GM18951 (cell line): ENCODE results near the gene AP4B1.

Source experiments
- POLR2A ChIP-seq: IDR thresholded peaks from 4 replicates; pipeline ENCODE4 v1.6.1; 2011; ENCODE audit warnings: mild to moderate bottlenecking; ENCODE audit not compliant: insufficient read length, insufficient read depth; ENCODE audit errors: extremely low read depth
- in situ Hi-C: fragments of 300-500 bp; cut with MboI; formaldehyde crosslinking; loops from one replicate; pipeline ENCODE4 v1.12.0; 2022; ENCODE audit warnings: low sequenced_read_pairs, mixed read lengths, inconsistent platforms; ENCODE audit not compliant: unreplicated experiment

AP4B1 gene

DNA sequence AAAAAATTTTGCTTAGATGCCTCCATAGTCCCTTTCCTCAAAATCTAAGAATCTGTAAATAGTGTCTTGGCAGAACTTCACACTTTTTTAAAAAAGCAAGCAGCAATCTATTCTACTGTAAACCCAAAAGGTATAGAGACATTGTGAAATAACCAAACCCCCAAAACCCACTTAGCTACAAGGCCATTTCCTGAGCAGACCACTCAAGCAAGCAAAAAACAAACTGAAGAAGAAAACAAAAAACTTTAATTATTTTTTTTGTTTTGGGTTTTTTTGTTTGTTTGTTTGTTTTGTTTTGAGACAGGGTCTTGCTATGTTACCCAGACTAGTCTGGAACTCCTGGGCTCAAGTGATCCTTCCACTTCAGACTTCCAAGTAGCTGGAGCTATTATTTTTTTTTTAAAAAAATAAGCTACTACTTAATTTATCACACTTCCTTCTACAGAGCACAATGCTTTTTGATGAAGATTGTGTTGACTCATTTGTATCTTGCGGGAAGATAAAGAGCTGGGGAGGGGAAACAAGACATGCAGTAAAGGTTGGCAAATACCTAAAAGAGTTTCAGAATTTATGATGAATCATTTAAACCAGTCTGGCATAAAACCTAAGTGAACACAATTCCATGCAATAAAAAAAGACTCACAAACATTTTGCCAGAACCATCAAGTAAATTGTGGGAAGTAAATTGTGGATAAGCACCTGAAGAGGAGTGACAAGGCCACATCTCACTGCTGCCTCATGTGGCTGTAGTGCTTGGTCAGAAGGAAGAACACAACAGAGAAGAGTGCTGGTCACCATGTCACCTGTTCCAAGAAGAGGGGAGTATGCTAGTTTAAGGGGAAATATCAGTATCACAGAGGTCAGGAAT lies 30.4 kb downstream of the AP4B1 start:
- in situ Hi-C loops = no loop called here
- no peak for TF ChIP-seq POLR2A

DNA sequence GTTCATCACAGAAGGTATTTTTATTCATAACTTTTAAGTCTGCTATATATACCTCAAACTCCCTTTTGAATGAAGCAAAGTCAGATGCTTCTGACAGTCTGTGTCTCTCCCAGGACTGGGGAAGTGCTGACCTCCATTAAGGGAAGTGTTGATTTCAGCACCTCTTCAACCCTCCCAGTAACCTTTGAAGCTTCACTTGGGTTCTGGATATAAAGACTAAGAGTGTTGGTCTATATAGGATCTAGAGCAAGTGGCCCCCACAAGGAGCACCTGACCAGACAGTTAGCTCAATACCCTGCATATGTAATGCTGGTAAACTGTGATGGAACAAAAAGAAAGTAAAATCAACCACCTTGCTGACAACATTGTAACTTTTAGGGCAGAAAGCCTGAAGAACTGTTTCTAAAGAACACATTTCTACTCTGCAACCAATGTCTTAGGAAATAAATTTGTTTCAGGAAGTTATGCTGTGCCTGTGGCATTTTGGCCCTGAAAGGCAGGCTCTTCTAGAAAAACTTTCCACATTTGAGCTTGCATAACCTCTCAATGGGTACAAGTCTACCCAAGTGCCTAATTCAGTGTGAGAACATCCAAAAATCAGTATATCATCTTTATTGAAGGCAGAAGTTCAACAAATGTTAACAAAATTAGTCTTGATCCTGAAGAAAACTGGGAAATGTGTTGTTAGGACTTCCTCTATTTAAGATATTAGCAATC lies 32.2 kb downstream of the AP4B1 start:
- TF ChIP-seq POLR2A = no peak
- in situ Hi-C loops = no loop called here

DNA sequence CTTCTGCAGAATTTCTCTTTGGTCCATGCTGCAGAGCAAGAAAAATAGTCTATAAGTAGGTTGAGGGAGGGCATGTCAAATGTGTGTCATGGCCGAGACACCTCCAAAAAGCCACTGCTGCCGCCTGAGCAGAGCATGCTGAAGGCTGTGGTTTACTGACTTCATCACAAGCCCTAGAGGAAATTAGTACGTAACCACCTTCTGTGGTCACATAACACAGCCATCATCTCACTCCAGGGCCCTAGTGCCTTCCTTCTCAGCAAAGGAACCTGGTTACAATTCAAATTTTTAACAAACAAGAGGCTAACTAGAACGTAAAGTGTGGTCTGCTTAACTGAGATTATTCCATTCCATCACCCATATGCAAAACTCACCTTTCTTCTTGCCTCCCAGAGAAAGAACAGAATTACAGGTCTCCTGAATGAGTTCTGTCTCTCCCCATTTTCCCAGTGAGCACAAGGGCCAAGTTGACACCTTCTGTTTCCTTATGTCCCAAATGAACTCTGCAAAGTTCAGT lies 32.9 kb downstream of the AP4B1 start, which contains the start of gene PTPN22:
PTPN22 (minus strand) TSS at position 116 of the 517 bp plus-strand sequence.
- in situ Hi-C loops = no loop called here
- TF ChIP-seq POLR2A = peak; percentile 81

DNA sequence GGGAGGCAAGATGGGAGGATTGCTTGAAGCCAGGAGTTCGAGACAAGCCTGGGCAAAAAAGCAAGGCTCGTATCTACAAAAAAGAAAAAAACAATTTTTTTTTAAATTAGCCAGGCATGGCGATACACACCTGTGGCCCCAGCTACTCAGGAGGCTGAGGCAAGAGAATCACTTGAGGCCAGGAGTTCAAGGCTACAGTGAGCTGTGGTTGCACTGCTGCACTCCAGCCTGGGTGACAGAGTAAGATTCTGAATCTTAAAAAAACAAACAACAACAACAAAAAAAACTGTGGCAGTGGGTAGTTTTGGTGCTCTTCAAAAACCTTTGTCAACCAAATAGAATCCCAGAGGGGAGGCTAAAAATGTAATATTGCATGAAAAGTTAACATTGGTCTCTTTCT lies 33.8 kb downstream of the AP4B1 start:
- TF ChIP-seq POLR2A = no peak
- in situ Hi-C loops = no loop called here

DNA sequence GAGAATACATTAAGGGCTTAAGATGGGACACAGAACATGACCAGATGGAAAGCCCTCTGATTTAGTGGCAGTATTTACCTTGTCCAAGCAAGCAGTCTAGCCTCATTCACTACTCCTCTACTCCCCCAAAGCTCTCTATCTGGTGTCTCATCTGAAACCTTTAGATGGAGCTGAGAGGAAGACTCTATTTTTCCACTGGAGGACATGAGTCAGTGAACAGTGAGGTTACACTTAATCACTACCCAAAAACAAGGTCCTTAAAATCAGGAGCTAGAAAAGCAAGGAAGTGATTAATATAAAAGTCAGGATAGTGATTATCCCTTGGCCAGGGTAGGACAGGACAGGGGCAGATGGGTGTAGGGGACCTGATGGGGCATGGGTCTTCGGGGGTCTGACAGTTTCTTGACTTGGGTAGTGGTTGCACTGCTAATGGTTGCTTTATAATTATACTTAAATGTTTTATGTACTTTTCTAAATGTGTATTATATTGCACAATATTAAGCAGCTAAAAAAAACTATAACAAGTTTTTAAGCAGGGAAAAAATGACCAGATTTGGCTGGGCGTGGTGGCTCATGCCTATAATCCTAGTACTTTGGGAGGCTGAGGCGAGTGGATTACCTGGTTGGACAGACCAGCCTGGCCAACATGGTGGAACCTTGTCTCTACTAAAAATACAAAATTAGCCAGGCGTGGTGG lies 36.1 kb downstream of the AP4B1 start:
- in situ Hi-C loops = no loop called here

DNA sequence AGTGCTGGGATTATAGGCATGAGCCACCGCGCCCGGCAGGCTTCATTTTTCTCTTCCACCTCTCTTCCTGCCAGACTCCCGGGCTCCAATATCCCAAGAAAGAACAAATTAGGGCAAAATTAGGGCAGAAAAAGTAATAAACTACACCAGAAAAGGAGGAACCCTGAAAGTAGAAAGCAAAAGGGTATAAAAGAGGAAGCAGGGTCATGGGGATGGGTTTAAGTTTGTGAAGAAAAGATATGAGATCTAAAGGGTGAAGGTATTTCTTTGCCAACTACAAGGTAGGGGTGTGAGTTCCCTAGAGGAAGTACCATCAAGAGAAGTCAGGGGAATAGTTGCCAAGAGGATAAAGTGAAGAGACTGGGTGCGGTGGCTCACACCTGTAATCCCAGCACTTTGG lies 43.0 kb downstream of the AP4B1 start:
- TF ChIP-seq POLR2A = no peak
- in situ Hi-C loops = no loop called here

More for the DNA sequence above, 36.1 kb downstream of the AP4B1 start:
- no peak for TF ChIP-seq POLR2A

DNA sequence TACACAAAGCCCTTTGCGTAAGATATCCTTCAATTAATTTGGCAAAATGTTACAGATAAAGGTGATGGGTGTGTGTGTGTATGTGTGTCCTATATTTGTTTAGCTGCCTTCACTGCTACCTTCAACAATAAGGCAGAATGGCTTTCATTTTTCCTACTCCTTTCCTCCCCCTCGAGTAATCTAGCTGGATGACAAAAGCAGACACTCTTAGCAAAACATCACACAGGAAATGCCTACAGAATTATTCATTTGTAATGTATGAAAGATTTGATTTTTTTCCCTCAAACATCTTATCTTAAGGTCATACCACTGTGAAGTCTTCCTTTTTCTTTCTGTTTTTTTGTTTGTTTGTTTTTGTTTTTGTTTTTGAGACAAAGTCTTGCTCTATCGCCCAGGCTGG lies 43.7 kb downstream of the AP4B1 start:
- in situ Hi-C loops = no loop called here
- no peak for TF ChIP-seq POLR2A

DNA sequence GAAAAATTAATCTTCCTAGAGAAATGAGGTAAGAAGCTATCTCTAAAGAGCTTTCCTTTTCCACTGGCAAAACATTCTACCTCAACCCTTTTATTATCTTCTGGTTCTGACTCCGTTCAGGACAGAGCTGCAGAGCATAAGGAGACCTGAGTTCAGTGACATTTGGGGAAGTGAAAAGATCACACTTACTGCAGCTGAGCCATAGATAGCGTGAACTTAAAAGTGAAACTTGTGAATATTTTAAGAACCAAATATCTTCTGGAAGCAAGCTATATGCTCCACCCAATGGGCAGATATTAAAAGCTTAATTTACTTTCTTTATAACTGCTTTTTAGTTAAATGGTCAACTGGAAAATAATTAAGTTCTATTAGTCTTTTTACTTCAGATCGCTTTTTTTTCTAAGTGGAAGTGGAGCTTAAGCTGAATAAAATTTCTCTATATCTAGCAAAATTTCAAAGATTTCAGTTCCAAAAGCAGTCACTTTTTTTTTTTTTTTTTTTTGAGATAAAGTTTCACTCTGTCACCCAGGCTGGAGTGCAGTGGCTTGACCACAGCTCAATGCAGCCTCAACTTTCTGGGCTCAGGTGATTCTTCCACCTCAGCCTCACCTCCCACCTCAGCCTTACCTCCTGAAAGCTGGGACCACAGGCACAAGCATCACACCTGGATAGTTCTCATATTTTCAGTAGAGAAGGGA lies 45.0 kb downstream of the AP4B1 start:
- TF ChIP-seq POLR2A = no peak
- in situ Hi-C loops = no loop called here

DNA sequence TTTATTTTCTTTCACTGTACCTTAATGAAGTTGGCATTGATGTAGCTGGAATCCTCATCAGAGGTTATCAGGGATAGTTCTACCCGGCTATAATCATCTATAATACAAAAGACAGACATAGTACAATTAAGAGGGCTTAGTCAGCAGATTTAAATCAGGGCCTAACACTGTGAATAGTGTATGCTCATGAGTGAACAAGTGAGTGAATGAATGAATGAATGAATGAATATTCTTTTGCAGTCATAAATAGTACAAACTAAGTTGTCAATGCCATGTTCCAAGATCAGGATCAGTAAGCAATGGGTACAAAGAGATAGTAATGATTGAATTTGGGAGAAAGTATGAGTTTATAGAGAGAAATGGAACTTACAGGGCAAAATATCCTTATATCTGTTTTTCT lies 45.6 kb downstream of the AP4B1 start:
- in situ Hi-C loops = no loop called here
- no peak for TF ChIP-seq POLR2A

DNA sequence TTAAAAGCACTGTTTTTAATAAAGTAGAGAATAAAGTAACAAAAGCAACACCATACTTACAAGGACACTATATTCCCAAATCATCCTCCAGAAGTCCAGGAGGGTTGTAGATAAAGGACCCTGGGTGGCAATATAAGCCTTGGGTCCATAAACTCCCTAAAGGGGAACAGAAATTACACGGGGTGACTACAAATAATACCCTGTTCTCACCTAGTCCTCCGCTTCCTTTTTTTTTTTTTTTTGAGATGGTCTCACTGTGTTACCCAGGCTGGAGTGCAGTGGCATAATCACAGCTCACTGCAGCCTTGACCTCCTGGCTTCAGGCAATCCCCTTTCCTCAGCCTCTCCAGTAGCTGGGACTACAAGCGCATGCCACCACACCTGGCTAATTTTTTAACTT lies 46.2 kb downstream of the AP4B1 start:
- in situ Hi-C loops = no loop called here
- TF ChIP-seq POLR2A = no peak

DNA sequence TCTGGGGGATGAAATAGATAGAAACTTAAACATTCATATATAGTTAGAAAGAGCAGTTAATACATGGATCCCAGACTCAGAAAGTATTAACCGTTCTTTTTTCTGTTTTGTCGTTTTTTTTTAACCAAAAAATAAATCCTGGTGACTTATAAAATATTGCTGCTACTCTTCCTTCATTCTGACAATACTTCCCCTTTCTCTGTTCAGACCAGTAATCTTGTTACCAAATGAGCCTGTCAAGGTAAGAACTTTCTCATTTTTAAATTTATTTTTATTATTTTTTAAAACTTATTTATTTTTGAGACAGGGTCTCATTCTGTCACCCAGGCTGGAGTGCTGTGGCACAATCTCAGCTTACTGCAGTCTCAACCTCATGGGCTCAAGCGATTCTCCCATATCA lies 46.8 kb downstream of the AP4B1 start:
- in situ Hi-C loops = no loop called here
- TF ChIP-seq POLR2A = no peak

DNA sequence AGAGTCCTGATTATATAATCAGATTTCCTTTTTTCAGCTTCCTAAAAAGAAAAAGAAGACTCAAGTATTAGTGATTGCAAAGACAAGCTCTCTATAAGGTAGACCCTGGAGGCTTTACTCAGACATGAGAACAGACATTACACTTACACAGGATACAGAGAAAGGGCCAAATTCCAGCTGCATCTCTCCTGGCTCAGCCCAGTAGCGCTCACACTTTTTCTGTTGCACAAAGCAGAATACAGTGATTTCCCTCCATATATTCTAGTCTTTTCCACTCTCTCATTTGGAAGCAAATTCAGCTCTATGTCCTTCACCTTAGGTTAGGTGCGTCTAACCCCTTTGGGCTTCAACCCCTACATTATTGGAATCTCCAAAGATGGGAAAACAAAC lies 48.2 kb downstream of the AP4B1 start:
- in situ Hi-C loops = no loop called here
- TF ChIP-seq POLR2A = no peak
